ENCODE results near the gene AK6. TPM values are rescaled to one million over a fixed set of nuclear protein-coding genes. Genes with fewer than 3 reads are reported as not detected.

AK6 gene
- total and polyA plus RNA-seq, 10 of the 15 experiments (the other 5 are each of a cell fraction or from before 2014, with no cell fraction given), result 45.2 to 446 (median 86.6) TPM

- peak overlapping the region; percentile 77 for H3K9ac ChIP-seq (ENCODE audit: control insufficient read depth, insufficient read depth, low read length)
- in situ Hi-C loops (cut with MboI), result no loop called here
- peak; percentile 65 for FAIRE-seq
- no peak; the same call in 1 of the 2 replicates for TF ChIP-seq ZBTB40 (IDR thresholded peaks at IDR 0.05; ENCODE audit: borderline replicate concordance)
- TF ChIP-seq SP1 (IDR thresholded peaks at IDR 0.05; ENCODE audit: low read depth, low read length), result no peak
- no peak for TF ChIP-seq E2F8 (IDR thresholded peaks at IDR 0.05; ENCODE audit: low read depth, partially characterized antibody)
- 0 out of 2 replicates have a peak, but pooled peaks have one; percentile 28 for TF ChIP-seq BACH1 (IDR thresholded peaks at IDR 0.05; ENCODE audit: borderline replicate concordance)
- no peak for TF ChIP-seq TCF12 (IDR thresholded peaks at IDR 0.05; ENCODE audit: low read depth, low read length)
- peak; percentile 80 for TF ChIP-seq MLLT1 (IDR thresholded peaks at IDR 0.05)
- TF ChIP-seq MXI1 (IDR thresholded peaks at IDR 0.05; ENCODE audit: low read depth, low read length), result no peak
- peak; percentile 97 for TF ChIP-seq MEF2A (IDR thresholded peaks at IDR 0.05; ENCODE audit: insufficient read depth, low read depth, low read length)
- peak in 1 of 2 experiments; percentile 15; a peak in 1 of 4 replicates for TF ChIP-seq BHLHE40 (IDR thresholded peaks at IDR 0.05; ENCODE audit: borderline replicate concordance in 1 of 2, low read depth in 2 of 2, low read length in 1 of 2)
- peak; percentile 57 for TF ChIP-seq BCL11A (IDR thresholded peaks at IDR 0.05; ENCODE audit: low read depth, low read length)
- no peak for TF ChIP-seq NR2C2 (IDR thresholded peaks at IDR 0.05; ENCODE audit: borderline replicate concordance, control insufficient read depth, insufficient read length, low read depth)
- peak; percentile 80; the same call in 1 of the 2 replicates for TF ChIP-seq DPF2 (IDR thresholded peaks at IDR 0.05)
- no peak for TF ChIP-seq RELA (IDR thresholded peaks at IDR 0.05; ENCODE audit: borderline replicate concordance, partially characterized antibody)
- TF ChIP-seq POLR2AphosphoS2 (IDR thresholded peaks at IDR 0.05; ENCODE audit: low read depth, low read length), result no peak
- TF ChIP-seq SIN3A (IDR thresholded peaks at IDR 0.05; ENCODE audit: low read depth, low read length), result no peak
Measured at GRCh38 chr5:69374911-69375446, 5.7 kb upstream of the AK6 start.

More at GRCh38 chr5:69374911-69375446, 5.7 kb upstream of the AK6 start:
- peaks cover 52% of the 10 kb centered on the region for H3K79me2 ChIP-seq (ENCODE audit: control insufficient read depth, insufficient read depth, low read length)
- no peaks in the 10 kb centered on the region for H3K27me3 ChIP-seq (replicated peaks in 1 of 2; ENCODE audit: control insufficient read depth in 2 of 2, insufficient read depth in 2 of 2, low read length in 1 of 2)
- WGBS (ENCODE audit: insufficient coverage, insufficient replicate concordance, low lambda C conversion rate, missing lambda C conversion rate), result 3% methylated on average over 4 of the region's 4 CpGs
- intact Hi-C loops (cut with micrococcal nuclease; ENCODE audit: unreplicated experiment), result loop anchor here (10.0 kb wide), 2 partner anchors 60 to 120 kb away; partner anchors contain the start of gene OCLN
- RAD21 ChIA-PET (ENCODE audit: unreplicated experiment), result interaction anchor here (0.6 to 2.0 kb wide), 3 partner anchors 41 to 57 kb away, joined by 3 to 5 read pairs (median 3); partner anchors contain the start of gene CCDC125
- DNase-seq (ENCODE audit: low read depth, low spot score) (peak; percentile 54), ATAC-seq (peak; percentile 76)
- no TSS peak for BruUV-seq (replicated peaks)
- H3K9me3 ChIP-seq (replicated peaks; ENCODE audit: control insufficient read depth, insufficient read depth, low read length), result no peaks in the 10 kb centered on the region
- POLR2A ChIA-PET, result interaction anchor here (0.5 to 1.3 kb wide), 3 partner anchors 19 to 58 kb away, joined by 3 to 9 read pairs (median 3); no protein-coding TSS in a partner anchor
- peak overlapping the region; percentile 92 for H3K27ac ChIP-seq (ENCODE audit: control insufficient read depth, insufficient read depth)
- SMC1A ChIA-PET (ENCODE audit: uncharacterized antibody, unreplicated experiment), result interaction anchor here (0.6 to 3.1 kb wide), 7 partner anchors 10 to 132 kb away, joined by 3 to 10 read pairs (median 6); no protein-coding TSS in a partner anchor
- no peaks in the 10 kb centered on the region for H4K20me1 ChIP-seq (ENCODE audit: control insufficient read depth, insufficient read depth)
- peak overlapping the region; percentile 93 for H3K4me2 ChIP-seq (ENCODE audit: control insufficient read depth, insufficient read depth)
- peak overlapping the region; percentile 76 for H3K4me3 ChIP-seq
- peak overlapping the region; percentile 62 for H2AFZ ChIP-seq (ENCODE audit: control insufficient read depth, low read depth, low read length)
- H3K4me1 ChIP-seq (ENCODE audit: control insufficient read depth, insufficient read depth, low read length), result peaks cover 12% of the 10 kb centered on the region
- 0 out of 4 replicates have a peak, but pooled peaks cover 0 to 7% of the 10 kb centered on the region in 2 experiments for H3K36me3 ChIP-seq (ENCODE audit: control insufficient read depth in 2 of 2, insufficient read depth in 2 of 2, low read length in 1 of 2)
- CTCF ChIA-PET, result interaction anchor here (1.2 to 1.7 kb wide), 2 partner anchors 281 to 332 kb away, joined by 3 to 10 read pairs; partner anchors contain the start of gene SLC30A5

Measured in GM12878 (cell line).